Smooth muscle cell of the coronary artery (primary cell): ENCODE measurements around the gene TBC1D22B. TPM values are rescaled to one million over a fixed set of nuclear protein-coding genes. Genes with fewer than 3 reads are reported as not detected.

Source experiments
- total RNA-seq: library from RNA; depleted of rRNA; stranded (reverse); fragments of >200 nt; gene quantifications from 2 replicates; pipeline ENCODE4 v1.2.3, GENCODE V29; 2014; ENCODE audit warnings: low replicate concordance

The TBC1D22B gene
- 2.9 and 5.0 TPM in 2 replicates for total RNA-seq

DNA sequence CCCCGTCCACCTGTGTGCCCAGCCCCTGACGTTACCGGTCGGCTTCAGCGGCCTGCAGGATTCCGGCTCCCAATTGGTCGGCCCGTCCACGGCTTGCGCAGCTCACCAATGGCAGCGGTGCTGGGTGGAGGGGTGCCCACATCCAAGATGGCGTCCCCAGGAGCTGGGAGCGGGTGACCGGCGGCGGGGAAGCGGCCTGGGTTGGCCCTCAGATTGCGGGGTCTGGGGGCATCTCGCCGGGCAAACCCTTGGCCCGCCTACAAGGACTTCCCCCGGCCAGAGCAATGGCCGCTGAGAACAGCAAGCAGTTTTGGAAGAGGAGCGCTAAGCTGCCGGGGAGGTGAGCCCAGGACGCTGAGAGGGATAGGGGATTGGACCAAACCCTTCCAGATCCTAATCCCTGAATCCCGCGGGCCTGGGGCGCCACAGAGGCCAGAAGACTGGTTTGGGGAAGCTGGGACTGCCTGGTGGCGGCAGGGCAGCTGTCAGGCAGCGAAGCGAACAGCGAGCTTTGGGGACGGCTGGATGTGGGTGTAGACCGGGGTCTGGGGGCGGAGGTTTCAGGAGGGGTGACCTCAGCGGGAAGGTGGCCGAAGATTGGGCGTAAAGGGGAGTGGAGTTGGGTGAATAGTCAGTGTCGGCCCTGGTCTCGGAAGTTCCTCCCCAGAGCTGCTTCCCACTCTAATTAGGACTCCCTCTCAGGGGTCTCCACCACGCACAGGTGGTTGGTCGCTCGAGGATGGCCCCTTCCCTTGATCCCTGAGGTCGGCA is at the start of gene TBC1D22B, which contains the start of gene TMEM217:
Gene TBC1D22B, plus strand, starts transcription at position 139 of the 771 bp plus-strand sequence. Its CDS starts 146 bp downstream, at position 285.
Gene TMEM217, minus strand, starts transcription at position 511 of the 771 bp plus-strand sequence. CDS start 39,114 bp downstream, outside the sequence.

DNA sequence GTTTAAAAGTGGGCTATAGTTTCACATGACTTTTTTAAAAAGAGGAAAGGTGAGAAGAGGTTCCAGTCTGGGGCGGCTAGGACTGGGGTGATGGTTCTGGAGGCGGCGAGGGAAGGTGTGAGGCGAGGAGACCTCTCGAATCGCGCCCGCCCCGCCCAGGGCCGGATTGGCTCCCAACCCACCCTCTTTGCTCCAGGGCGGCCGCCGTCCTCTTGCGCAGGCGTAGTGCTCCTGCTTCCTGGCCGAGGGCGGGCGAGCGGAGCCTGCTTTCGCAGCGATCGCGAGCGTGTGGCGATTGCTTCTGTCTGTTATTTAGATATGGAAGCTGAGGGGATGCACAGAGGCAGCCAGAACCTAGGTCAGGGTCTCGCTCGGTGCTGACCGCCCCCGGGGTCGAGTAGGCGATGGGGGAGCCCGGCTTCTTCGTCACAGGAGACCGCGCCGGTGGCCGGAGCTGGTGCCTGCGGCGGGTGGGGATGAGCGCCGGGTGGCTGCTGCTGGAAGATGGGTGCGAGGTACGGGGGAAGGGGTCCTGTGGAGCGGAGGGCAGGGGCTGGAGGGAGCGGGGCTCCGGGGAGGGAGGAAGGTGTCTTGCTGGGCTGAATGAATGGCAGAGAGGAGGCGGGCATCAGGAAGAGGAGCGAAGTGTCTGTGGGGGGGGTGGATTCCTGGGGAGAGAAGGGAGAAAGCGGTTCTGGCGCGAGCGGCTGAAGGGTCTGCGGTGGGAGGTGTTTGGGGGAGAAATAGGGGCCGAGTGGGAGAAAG is 96.4 kb downstream of the TBC1D22B start, which contains the start of gene RNF8:
Gene RNF8, plus strand, starts transcription at position 223 of the 765 bp plus-strand sequence. Its CDS starts 182 bp downstream, at position 405.

Other genes with a start within 250 kb of the TBC1D22B start
- gene PIM1, start 87.6 kb upstream of the TBC1D22B start, total RNA-seq: 10.9 and 25.2 TPM in 2 replicates
- gene TMEM217, start 372 bp downstream of the TBC1D22B start, total RNA-seq: 1.4 and 2.4 TPM in 2 replicates
- 16.0 and 30.3 TPM in 2 replicates for gene RNF8, start 96.2 kb downstream of the TBC1D22B start, total RNA-seq
- 25.5 and 32.4 TPM in 2 replicates for gene CMTR1, start 175.4 kb downstream of the TBC1D22B start, total RNA-seq
- 6.8 and 27.0 TPM in 2 replicates for gene CCDC167, start 242.1 kb downstream of the TBC1D22B start, total RNA-seq